GM12878 (cell line): ENCODE measurements around the gene CD180. TPM values are rescaled to one million over a fixed set of nuclear protein-coding genes. Genes with fewer than 3 reads are reported as not detected.

Experiments
- ATAC-seq: fragments of 200-7000 bp; cut with Tn5 transposase; 3 replicates; pipeline ENCODE4 v1.9.1; 2020; ENCODE audit warnings: mild to moderate bottlenecking, moderate library complexity
- BruUV-seq: library from RNA; stranded (reverse); fragments of 400-500 nt; replicated peaks from 2 replicates; lab custom pipeline; 2021; lab: Mats Ljungman, UMichigan
- CTCF ChIA-PET: fragments of 300-600 bp; sonication (Branson Sonifier 250); formaldehyde crosslinking; extraction: SDS; loops from one replicate; lab custom pipeline; 2021; ENCODE audit warnings: inconsistent platforms; lab: Yijun Ruan, JAX
- POLR2A ChIA-PET: fragments of 350-600 bp; formaldehyde crosslinking; extraction: SDS; loops from one replicate; lab custom pipeline; 2021; ENCODE audit warnings: inconsistent platforms; lab: Charles Lee
- RAD21 ChIA-PET: fragments of 300-600 bp; sonication (Branson Sonifier 250); formaldehyde crosslinking; loops from one replicate; lab custom pipeline; 2023; ENCODE audit warnings: antibody characterized with exemption; ENCODE audit not compliant: unreplicated experiment; lab: Charles Lee
- SMC1A ChIA-PET: fragments of 300-600 bp; sonication (Branson Sonifier 250); formaldehyde crosslinking; loops from one replicate; lab custom pipeline; 2023; ENCODE audit not compliant: unreplicated experiment, uncharacterized antibody; lab: Charles Lee
- DNase-seq: peaks from one replicate; pipeline ENCODE4 v3.0.0-alpha.2; 2011; ENCODE audit warnings: low read depth, low spot score
- FAIRE-seq: peaks from 3 replicates; lab custom pipeline; 2011; peaks lifted over from hg19 to GRCh38; lab: Jason Lieb, UNC
- H2AFZ ChIP-seq: 2 replicates; pipeline ENCODE4 v1.6.0; 2011; ENCODE audit warnings: low read depth, low read length, control low read depth; ENCODE audit not compliant: control insufficient read depth
- H3K27ac ChIP-seq: 2 replicates; pipeline ENCODE4 v1.5.1; 2011; ENCODE audit warnings: control low read depth; ENCODE audit not compliant: control insufficient read depth, insufficient read depth
- H3K27me3 ChIP-seq, 2 experiments: replicated peaks in 1 of 2; 2 replicates each; pipeline versions ENCODE4 v1.6.0 to v1.6.1; 2011; ENCODE audit warnings: low read length in 1 of 2; ENCODE audit not compliant: control insufficient read depth in 2 of 2, insufficient read depth in 2 of 2
- H3K36me3 ChIP-seq, 2 experiments: 2 replicates each; pipeline ENCODE4 v1.5.1; 2011; ENCODE audit warnings: low read length in 1 of 2; ENCODE audit not compliant: control insufficient read depth in 2 of 2, insufficient read depth in 2 of 2
- H3K4me1 ChIP-seq: 2 replicates; pipeline ENCODE4 v1.6.1; 2011; ENCODE audit warnings: mild to moderate bottlenecking, low read length, moderate library complexity, mixed read lengths; ENCODE audit not compliant: control insufficient read depth, insufficient read depth
- H3K4me2 ChIP-seq: 2 replicates; pipeline ENCODE4 v1.6.0; 2011; ENCODE audit warnings: control low read depth; ENCODE audit not compliant: control insufficient read depth, insufficient read depth
- H3K4me3 ChIP-seq: fragments of 200-600 bp; sonication (generic); 2 replicates; pipeline ENCODE4 v1.5.1; 2016
- H3K79me2 ChIP-seq: 2 replicates; pipeline ENCODE4 v1.6.0; 2011; ENCODE audit warnings: low read length; ENCODE audit not compliant: control insufficient read depth, insufficient read depth
- H3K9ac ChIP-seq: 2 replicates; pipeline ENCODE4 v1.8.0; 2011; ENCODE audit warnings: low read length, control low read depth, mixed read lengths; ENCODE audit not compliant: control insufficient read depth, insufficient read depth
- H3K9me3 ChIP-seq: replicated peaks from 3 replicates; pipeline ENCODE4 v1.5.1; 2011; ENCODE audit warnings: mild to moderate bottlenecking, low read length; ENCODE audit not compliant: control insufficient read depth, insufficient read depth
- H4K20me1 ChIP-seq: 2 replicates; pipeline ENCODE4 v1.6.0; 2011; ENCODE audit not compliant: control insufficient read depth, insufficient read depth
- CBX3 ChIP-seq: fragments of 200-600 bp; sonication (generic); IDR thresholded peaks from 2 replicates; pipeline ENCODE4 v1.6.1; 2016; ENCODE audit warnings: low read depth, borderline replicate concordance
- EZH2 ChIP-seq: IDR thresholded peaks from 2 replicates; pipeline ENCODE4 v1.6.1; 2012; ENCODE audit warnings: low read depth, mild to moderate bottlenecking, control low read depth, inconsistent platforms, low read length, borderline replicate concordance; ENCODE audit not compliant: control insufficient read depth
- GABPA ChIP-seq: IDR thresholded peaks from 2 replicates; pipeline ENCODE4 v1.6.1; 2014; ENCODE audit warnings: antibody characterized with exemption, low read depth, mild to moderate bottlenecking, inconsistent platforms
- MYB ChIP-seq: fragments of 150-350 bp; IDR thresholded peaks from 2 replicates; pipeline ENCODE4 v1.6.1; 2014; ENCODE audit warnings: mild to moderate bottlenecking, low read depth, low read length, borderline replicate concordance
- NBN ChIP-seq: fragments of 450-650 bp; IDR thresholded peaks from 2 replicates; pipeline ENCODE4 v1.6.1; 2016
- NFYA ChIP-seq: IDR thresholded peaks from 2 replicates; pipeline ENCODE4 v1.6.1; 2011; ENCODE audit warnings: low read depth, mild to moderate bottlenecking, low read length, improper control_type of control experiment, borderline replicate concordance
- NFYB ChIP-seq: IDR thresholded peaks from 2 replicates; pipeline ENCODE4 v1.6.1; 2011; ENCODE audit warnings: low read depth, mild to moderate bottlenecking, low read length, improper control_type of control experiment, moderate library complexity; ENCODE audit not compliant: insufficient read depth
- PAX8 ChIP-seq: fragments of 450-650 bp; IDR thresholded peaks from 2 replicates; pipeline ENCODE4 v1.6.1; 2017; ENCODE audit warnings: mild to moderate bottlenecking, moderate library complexity
- RB1 ChIP-seq: fragments of 450-650 bp; formaldehyde crosslinking; IDR thresholded peaks from 2 replicates; pipeline ENCODE4 v1.6.1; 2017; ENCODE audit warnings: mild to moderate bottlenecking, borderline replicate concordance
- RBBP5 ChIP-seq: fragments of 200-600 bp; sonication (generic); conservative IDR thresholded peaks from 2 replicates; pipeline ENCODE4 v1.6.1; 2016
- RFX5 ChIP-seq: IDR thresholded peaks from 2 replicates; pipeline ENCODE4 v1.6.1; 2011; ENCODE audit warnings: low read depth, low read length, improper control_type of control experiment
- SUZ12 ChIP-seq: fragments of 200-600 bp; sonication (generic); IDR thresholded peaks from one replicate; pipeline ENCODE4 v1.6.1; 2018; ENCODE audit warnings: antibody characterized with exemption, mild to moderate bottlenecking; ENCODE audit not compliant: unreplicated experiment
- TAF1 ChIP-seq: IDR thresholded peaks from 2 replicates; pipeline ENCODE4 v1.6.1; 2011; ENCODE audit warnings: mild to moderate bottlenecking, low read depth, low read length, borderline replicate concordance
- TCF7 ChIP-seq: IDR thresholded peaks from 2 replicates; pipeline ENCODE4 v1.6.1; 2014; ENCODE audit warnings: antibody characterized with exemption, borderline replicate concordance
- YBX1 ChIP-seq: fragments of 450-650 bp; IDR thresholded peaks from 2 replicates; pipeline ENCODE4 v1.6.1; 2016; ENCODE audit warnings: antibody characterized with exemption
- ZNF217 ChIP-seq: fragments of 450-650 bp; IDR thresholded peaks from 2 replicates; pipeline ENCODE4 v1.6.1; 2017; ENCODE audit warnings: antibody characterized with exemption, mild to moderate bottlenecking
- ZNF274 ChIP-seq: IDR thresholded peaks from one replicate; pipeline ENCODE4 v1.8.0; 2011; ENCODE audit not compliant: insufficient read length, insufficient read depth
- ZNF622 ChIP-seq: fragments of 450-650 bp; IDR thresholded peaks from 2 replicates; pipeline ENCODE4 v1.6.1; 2017; ENCODE audit warnings: mild to moderate bottlenecking, inconsistent platforms
- WGBS: methylation state at CpG from one replicate; pipeline ENCODE4 v1.1.6; 2016; ENCODE audit warnings: low lambda C conversion rate; ENCODE audit not compliant: insufficient replicate concordance, insufficient coverage; ENCODE audit errors: missing lambda C conversion rate; 5-methylcytosine and 5-hydroxymethylcytosine counted together
- in situ Hi-C: fragments of 300-500 bp; cut with MboI; formaldehyde crosslinking; loops from 9 replicates; pipeline ENCODE4 v1.14.3; 2018; ENCODE audit warnings: mixed read lengths
- intact Hi-C: fragments of 100-400 bp; cut with micrococcal nuclease; formaldehyde crosslinking; loops from one replicate; pipeline ENCODE4 v1.14.2; 2022; ENCODE audit not compliant: unreplicated experiment
- polyA plus RNA-seq, 11 experiments: library from polyadenylated mRNA; depleted of rRNA in 4 of 11; unstranded in 6 of 11; stranded (reverse) in 5 of 11; fragments of >200 nt; fragmentation: Nextera tagmentation in 4 of 11; fragmentation: Illumina TruSeq in 1 of 11; extraction: Ambion mirVana in 4 of 11; extraction: Trizol in 1 of 11; gene quantifications; 1 replicate in 1 of 11; 2 replicates in 10 of 11; pipeline versions ENCODE4 v1.2.1 to v1.2.3, GENCODE V29; 2011 to 2016; ENCODE audit warnings: inconsistent platforms in 2 of 11, missing spikeins in 2 of 11, low read depth in 1 of 11
- total RNA-seq, 4 experiments: library from RNA; depleted of rRNA in 3 of 4; stranded (reverse); fragments of >200 nt in 3 of 4; fragmentation: Illumina TruSeq in 1 of 4; extraction: Trizol in 1 of 4; gene quantifications; 2 replicates each; pipeline versions ENCODE4 v1.2.1 to v1.2.3, GENCODE V29; 2013 to 2021
- TF ChIP-seq, protein P1 (sequence below): fragments of 450-650 bp; IDR thresholded peaks from 2 replicates; pipeline ENCODE4 v1.6.1; 2016; ENCODE audit warnings: mild to moderate bottlenecking

CD180 gene
- total and polyA plus RNA-seq, 10 of the 15 experiments (the other 5 are each of a cell fraction or from before 2014, with no cell fraction given), result 0.22 to 9.7 (median 2.9) TPM

DNA sequence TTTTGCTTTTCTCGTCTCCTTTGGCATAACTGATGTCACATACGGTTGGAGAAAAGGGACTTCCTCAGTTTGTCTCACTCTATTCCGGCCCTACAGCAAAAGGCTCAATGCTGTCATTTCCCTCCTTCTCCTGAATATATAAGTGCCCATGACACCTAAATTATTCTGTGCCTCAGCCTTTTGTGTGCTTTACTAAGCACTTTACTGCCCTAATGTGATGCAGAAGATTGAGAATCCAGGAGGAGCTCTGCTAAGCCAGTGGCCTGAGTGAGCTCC lies 7.6 kb downstream of the CD180 start:
- FAIRE-seq, result no peak
- Histone ChIP-seq H3K4me2 (peak overlapping the region; percentile 38; the same call in 1 of the 2 replicates), H3K9me3 (no peaks in the 10 kb centered on the region; the same call in 2 of the 3 replicates), H3K4me3 (no peak overlapping the region), H3K27ac (no peak overlapping the region), H3K79me2 (no peaks in the 10 kb centered on the region), H3K4me1 (peaks cover 16% of the 10 kb centered on the region), H3K9ac (no peak overlapping the region), H4K20me1 (no peaks in the 10 kb centered on the region), H2AFZ (peak overlapping the region; percentile 48), H3K27me3 (no peaks in the 10 kb centered on the region), H3K36me3 (no peaks in the 10 kb centered on the region)
- SMC1A ChIA-PET, result interaction anchor here (0.6 to 1.7 kb wide), 6 partner anchors 10 to 20 kb away, joined by 3 to 5 read pairs (median 4); no protein-coding TSS in a partner anchor
- CTCF ChIA-PET, result interaction anchor here (0.9 to 1.2 kb wide), 4 partner anchors 9 to 57 kb away, joined by 3 read pairs; no protein-coding TSS in a partner anchor
- ATAC-seq, result no peak
- DNase-seq, result no peak
- intact Hi-C loops (no loop called here), in situ Hi-C loops (no loop called here)
- 62% methylated on average over 3 of the region's 3 CpGs for WGBS
- TF ChIP-seq YBX1 (no peak), RB1 (no peak), ZNF622 (no peak), ZNF217 (no peak), NFYA (no peak), TAF1 (no peak), PAX8 (no peak), RBBP5 (no peak), MYB (no peak), TCF7 (no peak), CBX3 (no peak), EZH2 (no peak), NFYB (no peak), GABPA (no peak), NBN (no peak), SUZ12 (no peak), RFX5 (no peak), ZNF274 (no peak)
- TF ChIP-seq, protein P1, sequence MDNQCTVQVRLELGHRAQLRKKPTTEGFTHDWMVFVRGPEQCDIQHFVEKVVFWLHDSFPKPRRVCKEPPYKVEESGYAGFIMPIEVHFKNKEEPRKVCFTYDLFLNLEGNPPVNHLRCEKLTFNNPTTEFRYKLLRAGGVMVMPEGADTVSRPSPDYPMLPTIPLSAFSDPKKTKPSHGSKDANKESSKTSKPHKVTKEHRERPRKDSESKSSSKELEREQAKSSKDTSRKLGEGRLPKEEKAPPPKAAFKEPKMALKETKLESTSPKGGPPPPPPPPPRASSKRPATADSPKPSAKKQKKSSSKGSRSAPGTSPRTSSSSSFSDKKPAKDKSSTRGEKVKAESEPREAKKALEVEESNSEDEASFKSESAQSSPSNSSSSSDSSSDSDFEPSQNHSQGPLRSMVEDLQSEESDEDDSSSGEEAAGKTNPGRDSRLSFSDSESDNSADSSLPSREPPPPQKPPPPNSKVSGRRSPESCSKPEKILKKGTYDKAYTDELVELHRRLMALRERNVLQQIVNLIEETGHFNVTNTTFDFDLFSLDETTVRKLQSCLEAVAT, result no peak
- POLR2A ChIA-PET, result interaction anchor here (1.7 kb wide), 1 partner anchor 9 kb away, joined by 3 read pairs; no protein-coding TSS in a partner anchor
- RAD21 ChIA-PET, result interaction anchor here (1.0 kb wide), 2 partner anchors 15 to 18 kb away, joined by 4 to 5 read pairs; no protein-coding TSS in a partner anchor
- BruUV-seq, result no TSS peak
